ACHN (cell line): Measurements from ENCODE around the gene NOL4L.

Experiments
- DNase-seq: peaks from one replicate; pipeline ENCODE4 v3.0.0-alpha.2; 2015
- in situ Hi-C: cut with HindIII; loops from 2 replicates; pipeline ENCODE4 v1.10.0; 2017; ENCODE audit warnings: low sequenced_read_pairs, low pct_ligation_motif_present, low pct_unique_long_range_greater_than_20kb

Gene NOL4L

DNA sequence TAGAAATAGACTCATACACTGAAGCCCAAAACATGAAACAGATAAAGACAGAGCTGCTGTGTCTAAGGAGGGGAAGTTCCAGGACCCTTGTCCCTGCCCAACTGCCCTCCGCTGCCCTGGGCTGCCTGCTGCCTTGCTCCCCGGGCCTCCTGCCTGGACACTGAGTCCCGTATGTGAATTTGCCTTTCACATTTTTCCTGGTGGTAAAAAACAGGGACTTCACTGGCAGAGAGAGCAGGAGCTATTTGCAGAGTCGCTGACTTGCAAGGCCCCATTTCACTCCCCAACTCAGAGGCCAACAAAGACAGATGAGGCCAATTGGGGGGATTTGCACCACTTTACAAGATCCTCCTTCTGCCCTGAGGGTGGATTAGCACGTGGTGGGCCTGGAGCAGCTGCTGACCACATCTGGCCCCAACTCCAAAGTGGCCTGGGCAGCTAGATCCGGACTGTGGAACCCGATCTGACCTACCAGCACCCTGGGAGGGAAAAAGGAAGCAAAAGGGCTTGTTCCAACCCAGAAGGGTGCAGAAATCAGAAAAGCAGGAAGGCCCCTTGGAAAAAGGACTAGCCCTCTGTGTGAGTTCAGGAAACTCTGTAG lies 61.4 kb downstream of the NOL4L start:
- DNase-seq = no peak
- in situ Hi-C loops = loop anchor here (25.0 kb wide), 1 partner anchor 114 kb away; no protein-coding TSS in a partner anchor

DNA sequence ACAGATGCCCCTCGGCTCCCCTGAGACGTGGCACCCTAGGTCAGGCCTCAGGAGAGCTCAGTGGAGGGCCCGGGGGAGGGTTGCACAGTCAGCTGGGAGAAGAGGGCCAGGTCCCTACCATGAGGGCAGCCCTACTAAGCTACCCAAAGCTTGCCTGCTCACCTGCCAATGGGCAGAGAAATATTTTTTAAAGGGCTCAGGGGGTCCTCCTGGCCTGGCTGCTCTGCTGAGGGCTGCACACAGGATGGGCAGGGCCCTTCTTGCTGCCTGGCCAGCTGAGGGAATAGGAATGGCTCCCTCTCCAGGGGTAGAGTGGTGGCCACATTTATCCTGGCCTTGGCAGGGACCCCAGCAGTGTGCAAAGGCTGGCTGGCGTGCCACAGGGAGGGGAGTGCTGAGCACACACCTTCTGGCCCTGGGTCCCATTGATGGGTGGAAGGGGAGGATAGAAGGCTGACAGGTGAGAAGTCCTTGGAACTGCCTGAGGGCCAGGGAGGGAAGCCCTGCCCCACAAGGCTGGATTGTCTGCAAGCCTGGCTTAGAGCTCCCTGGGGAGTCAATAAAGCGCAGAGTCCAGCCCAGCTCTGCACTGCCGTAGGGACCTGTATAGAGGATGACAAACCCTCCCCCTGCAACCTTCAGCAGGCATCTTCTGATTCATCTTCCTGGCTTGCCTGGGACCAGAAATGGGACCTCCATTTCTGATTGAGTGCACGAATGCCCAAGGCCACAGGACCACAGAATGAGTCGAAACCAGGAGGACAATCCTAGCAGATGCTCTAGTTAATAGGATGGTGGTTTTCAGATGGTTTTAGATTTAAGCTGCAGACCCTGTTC lies 62.1 kb downstream of the NOL4L start:
- in situ Hi-C loops = loop anchor here (25.0 kb wide), 1 partner anchor 114 kb away; no protein-coding TSS in a partner anchor
- DNase-seq = no peak

DNA sequence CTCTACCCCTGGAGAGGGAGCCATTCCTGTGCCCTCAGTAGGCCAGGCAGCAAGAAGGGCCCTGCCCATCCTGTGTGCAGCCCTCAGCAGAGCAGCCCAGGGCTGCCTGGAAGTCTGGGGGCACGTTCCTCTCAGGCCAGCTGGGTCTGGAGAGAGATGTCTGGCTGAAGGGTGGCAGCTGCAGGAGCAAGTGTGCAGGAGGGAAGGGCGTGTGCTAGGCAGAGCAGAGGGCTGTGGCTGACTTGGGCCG lies 62.7 kb downstream of the NOL4L start:
- in situ Hi-C loops = loop anchor here (25.0 kb wide), 1 partner anchor 115 kb away; no protein-coding TSS in a partner anchor
- DNase-seq = no peak

DNA sequence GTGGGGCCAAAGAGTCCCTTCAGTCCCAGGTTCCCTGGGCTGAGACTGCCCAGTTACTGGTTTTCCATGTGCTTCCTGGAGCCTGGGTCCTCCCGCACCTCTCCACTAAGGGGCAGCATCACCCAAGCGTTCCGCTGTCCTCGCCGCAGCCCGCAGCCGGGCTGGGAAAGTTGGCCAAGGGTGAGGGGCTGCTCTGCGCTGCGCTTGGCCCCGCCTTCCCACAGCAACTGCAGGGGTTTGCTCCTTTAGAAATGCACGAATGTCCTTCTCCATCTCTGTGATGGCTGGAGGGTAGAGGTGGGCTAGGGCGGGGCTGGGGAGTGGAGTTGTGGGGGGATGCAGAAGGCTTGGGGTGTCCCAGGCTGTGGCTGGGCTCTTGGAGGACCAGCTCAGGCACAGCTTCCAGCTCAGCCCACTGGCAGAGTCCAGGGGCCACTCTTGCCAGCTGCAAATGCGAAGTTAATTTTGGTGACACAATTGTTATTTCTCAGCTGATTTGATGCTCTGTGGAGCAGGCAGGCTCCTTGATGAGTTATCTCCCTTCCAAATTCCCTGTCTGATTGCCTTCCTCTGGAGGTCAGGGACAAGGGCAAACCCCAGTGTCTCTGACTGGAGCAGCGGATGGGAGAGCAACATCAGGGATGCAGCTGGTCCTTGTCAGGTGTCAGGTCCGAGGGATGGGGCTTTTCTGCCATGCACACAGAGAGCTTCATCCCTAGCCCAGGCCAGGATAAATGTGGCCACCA lies 63.2 kb downstream of the NOL4L start:
- peak; percentile 52 for DNase-seq
- in situ Hi-C loops = loop anchor here (25.0 kb wide), 1 partner anchor 115 kb away; no protein-coding TSS in a partner anchor

DNA sequence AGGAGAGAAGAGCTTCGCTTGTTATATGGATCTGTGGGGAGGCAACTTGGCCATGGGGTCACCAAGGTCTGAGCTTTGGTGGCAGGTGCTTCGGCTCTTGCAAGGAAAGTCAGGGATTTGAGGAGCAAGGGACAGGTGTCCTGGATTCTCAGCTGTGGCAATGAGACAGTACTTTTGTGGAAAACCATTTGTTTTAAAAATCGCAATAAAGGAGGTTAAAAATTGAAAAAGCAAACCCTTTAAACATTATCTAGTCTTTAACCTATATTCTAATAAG lies 64.3 kb downstream of the NOL4L start:
- DNase-seq = no peak
- in situ Hi-C loops = loop anchor here (25.0 kb wide), 1 partner anchor 116 kb away; no protein-coding TSS in a partner anchor

DNA sequence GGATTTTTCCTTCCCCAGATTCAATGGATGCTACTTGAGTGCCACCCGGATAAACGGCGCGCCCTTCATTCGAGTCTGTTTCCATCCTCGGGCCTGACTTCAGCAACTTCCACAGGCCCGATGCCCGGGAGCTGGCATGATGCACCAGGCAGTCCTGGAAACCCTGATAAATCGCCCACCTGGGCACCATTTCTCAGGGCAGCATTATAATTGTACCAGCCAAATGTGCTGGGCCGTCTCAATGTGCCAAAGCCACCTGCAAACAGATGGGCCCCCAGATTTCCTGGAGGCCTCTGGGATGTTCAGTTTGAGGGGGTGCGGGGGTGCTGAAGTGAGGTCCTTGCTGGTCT lies 65.8 kb downstream of the NOL4L start:
- in situ Hi-C loops = loop anchor here (25.0 kb wide), 1 partner anchor 118 kb away; no protein-coding TSS in a partner anchor
- DNase-seq = no peak

DNA sequence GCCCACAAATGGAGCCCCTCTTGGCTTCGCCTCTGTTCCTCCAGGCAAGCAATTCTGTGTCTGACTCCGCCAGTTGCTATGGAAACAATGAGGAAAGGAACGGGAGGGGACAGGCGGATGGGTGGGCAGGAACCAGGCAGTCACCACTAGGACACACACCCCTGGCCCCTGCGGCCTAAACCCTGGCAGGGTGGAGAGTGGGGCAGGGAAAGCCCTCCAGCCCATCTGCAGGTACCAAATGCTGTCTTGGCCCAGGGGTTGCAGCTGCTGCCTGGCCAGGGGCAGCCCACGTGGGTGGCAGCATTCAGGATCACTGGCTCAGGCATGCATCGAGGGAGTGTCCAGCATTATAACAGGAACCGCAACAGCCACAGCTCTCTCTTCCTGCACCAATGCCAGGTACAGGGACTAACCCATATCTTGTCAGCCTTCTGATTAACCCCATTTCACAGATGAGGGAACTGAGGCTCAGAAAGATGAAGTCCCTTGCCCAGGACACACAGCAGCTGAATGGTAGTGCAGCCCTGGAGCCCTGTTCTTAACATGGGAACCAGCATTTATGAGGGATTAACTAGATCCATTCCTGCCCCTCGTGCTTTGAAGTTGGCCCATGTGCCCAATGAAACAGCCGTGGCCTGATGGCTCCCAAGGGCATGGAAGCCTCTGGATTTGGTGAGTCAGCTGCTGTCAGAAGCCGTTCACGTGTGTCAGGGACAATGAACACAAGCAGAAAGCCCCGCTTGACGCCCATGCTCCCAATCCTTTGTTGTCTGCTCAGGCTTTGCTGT lies 66.3 kb downstream of the NOL4L start:
- in situ Hi-C loops = loop anchor here (25.0 kb wide), 1 partner anchor 119 kb away; no protein-coding TSS in a partner anchor
- DNase-seq = no peak

DNA sequence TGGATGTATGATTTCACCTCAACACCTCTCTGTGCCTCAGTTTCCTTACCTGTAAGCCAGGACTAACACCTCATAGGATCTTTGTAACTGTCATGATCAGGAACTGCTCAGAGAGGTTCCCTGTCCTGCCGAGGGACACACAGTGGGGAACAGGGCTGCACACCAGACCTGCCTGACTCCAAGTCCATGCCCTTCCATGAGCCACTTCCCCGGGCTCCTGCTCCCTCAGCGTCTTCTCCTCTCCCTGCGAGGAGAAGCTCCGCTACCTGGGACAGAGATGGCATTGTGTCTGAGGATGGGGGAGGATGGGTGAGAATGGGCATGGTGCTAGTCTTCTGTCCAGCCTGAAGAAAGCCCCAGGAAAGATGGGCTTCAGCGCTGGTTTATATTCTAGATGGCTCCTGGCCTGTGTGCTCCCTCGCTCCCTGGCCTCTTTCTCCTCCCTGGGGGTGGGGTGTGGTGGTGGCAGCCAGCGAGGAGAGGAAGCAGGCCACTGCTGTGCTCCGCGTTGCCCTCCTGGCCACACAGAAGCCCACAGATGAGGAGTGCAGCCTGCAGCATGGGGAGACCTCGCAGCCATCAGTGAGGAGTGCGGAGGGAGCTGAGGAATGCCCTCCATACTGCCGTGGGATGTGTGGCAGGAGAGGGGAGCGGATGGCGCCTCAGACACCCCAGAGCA lies 67.1 kb downstream of the NOL4L start:
- in situ Hi-C loops = loop anchor here (25.0 kb wide), 1 partner anchor 119 kb away; no protein-coding TSS in a partner anchor

DNA sequence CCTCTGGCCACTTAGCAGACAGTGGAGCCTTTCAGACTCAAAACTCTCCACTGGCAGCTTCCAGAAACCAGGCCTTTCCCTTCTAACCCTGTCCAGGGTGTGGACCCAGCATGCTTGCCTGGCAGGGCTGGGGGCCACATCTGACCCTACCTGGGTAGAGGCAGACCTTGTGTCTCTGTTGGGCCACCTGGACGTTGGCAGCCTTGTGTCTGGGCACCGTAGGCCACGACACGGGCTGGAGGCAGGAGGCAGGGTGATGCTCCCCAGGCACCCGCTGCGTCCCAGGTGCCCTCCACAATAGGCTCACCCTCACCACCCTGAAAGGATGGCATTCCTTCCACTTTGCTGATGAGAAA lies 67.6 kb downstream of the NOL4L start:
- in situ Hi-C loops = loop anchor here (25.0 kb wide), 1 partner anchor 120 kb away; no protein-coding TSS in a partner anchor

More for the DNA sequence above, 67.1 kb downstream of the NOL4L start:
- no peak for DNase-seq

DNA sequence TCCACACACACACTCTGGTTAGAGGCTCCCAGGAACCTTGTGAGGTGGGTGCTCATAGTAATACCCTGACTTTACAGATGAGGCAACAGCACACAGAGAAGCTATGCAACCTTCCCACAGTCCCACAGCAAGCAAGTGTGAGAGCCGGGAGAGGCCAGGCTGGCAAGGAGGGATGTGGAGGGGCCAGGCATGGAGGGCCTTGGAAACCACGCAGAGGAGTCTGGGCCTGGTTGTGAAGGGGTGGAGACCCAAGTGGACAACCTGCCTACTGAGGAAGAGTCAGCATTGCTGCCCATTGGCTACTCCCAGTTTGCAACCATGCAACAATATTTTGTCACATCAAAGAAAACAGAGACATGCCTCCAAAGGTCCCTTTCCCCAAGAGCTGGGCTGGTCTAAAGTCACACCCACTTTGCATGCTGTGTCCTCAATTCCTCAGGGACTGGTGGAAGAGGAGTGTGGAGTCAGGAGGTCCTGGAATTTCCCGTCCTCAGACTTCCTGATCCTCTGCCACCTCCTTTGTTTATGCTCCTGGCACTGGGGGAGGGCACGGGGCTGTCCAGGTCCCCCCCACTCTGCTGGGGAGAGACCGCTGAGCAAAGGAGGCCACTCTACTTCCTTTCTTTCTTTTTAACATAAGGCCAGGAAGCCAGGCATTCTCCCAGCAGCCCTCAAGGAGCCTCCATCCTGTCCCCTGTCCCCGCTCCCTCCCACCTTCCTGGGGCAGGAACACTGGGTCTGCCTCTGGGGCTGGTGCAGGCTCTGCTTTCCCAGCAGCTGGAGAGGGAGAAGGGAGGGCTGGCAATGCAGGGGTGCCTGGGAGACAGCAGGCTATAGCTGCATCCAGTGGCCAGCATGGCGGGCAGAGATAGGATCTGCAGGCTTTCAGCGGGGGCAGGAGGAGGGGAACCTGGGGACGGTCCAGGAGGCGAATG lies 68.3 kb downstream of the NOL4L start:
- in situ Hi-C loops = loop anchor here (25.0 kb wide), 1 partner anchor 120 kb away; no protein-coding TSS in a partner anchor
- DNase-seq = no peak

More for the DNA sequence above, 67.6 kb downstream of the NOL4L start:
- no peak for DNase-seq

DNA sequence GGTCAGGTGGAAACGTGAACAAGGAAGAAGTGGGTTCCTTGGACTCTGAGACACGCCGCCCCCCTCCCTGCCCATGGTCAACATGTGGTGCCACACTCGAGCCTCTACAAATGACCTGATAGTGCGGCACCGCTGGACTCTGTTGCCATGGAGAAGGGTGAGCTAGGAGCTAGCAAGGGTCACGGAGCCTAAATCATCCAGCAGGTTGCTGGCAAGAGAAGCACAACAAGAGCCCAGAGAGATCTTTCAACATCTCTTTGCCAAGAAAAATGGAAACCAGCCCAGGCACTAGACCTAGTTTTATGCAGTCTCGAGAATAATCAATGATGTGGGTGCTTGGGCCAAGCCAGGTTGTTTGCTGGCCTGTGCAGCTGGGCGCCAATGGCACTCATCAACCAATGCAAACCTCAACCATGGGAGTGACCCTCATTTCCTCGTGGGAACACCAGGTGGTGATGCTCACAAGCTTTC lies 69.5 kb downstream of the NOL4L start:
- no peak for DNase-seq
- in situ Hi-C loops = loop anchor here (25.0 kb wide), 1 partner anchor 122 kb away; no protein-coding TSS in a partner anchor

DNA sequence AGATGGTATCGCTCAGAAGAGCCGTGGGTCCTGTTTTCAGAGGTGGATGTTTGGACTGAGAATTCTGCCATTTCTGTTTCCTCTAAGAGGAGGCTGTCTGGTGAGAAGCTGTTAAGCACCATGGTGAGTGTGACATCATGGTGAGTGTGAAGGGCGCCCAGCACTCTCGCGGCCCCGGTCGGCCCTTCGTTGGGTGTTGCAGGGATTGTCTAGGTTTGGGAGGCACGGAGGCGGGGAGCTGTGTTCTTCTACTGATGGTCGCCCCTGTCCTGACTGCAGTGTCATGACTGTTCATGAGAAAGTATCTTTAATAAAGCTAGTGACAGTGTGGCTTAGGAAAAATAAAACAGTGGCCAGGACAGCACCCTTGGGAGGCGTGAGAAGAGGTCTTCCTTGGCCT lies 70.4 kb downstream of the NOL4L start:
- no peak for DNase-seq
- in situ Hi-C loops = loop anchor here (25.0 kb wide), 1 partner anchor 123 kb away; no protein-coding TSS in a partner anchor

DNA sequence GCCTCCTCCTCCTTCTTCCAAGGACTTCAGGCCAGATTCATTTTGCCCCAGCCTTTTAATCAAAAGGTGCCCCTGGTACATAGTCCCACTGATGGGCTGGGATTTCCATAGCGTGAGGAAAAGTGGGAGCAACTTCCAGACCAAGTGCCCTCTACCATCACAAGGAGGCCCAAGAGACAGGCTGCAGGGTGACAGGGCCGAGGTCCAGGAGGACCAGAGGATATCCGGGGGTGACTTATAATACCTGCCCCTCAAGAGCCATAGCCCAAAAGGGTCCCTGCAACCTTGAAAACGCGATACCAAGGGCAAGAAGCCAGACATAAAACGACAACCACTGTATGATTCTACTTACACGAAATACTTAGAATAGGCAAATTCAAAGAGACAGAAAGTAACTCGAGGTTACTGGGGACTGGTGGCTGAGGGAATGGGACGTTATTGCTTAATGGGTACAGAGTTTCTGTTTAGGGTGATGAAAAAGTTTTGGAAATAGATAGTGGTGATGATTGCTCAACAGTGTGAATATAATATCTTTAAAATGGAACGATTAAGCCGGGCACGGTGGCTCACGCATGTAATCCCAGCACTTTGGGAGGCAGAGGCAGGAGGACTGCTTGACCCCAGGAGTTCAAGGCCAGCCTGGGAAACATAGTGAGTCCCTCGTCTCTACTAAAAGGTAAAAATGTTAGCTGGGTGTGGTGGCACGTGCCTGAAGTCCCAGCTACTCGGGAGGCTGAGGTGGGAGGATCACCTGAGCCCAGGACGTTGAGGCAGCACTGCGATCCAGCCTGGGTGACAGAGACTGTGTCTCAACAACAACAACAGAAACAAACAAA lies 71.9 kb downstream of the NOL4L start:
- in situ Hi-C loops = loop anchor here (25.0 kb wide), 1 partner anchor 124 kb away; no protein-coding TSS in a partner anchor
- no peak for DNase-seq

DNA sequence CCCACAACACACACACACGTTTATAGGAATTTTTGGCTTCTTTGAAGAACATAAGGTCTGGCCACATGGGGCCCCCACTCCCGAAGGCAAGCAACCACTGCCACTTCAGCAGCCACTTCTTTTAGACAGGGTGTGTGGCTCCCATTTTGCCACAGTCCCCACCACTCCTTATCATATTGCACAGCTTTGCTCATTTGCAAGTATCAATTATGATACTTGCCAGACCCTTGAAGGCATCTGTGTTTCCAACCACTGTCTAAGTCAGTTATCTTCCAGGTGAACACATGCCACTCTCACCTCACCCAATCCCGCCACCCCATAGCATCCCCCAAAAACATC lies 73.1 kb downstream of the NOL4L start:
- in situ Hi-C loops = loop anchor here (25.0 kb wide), 1 partner anchor 125 kb away; no protein-coding TSS in a partner anchor
- DNase-seq = no peak

DNA sequence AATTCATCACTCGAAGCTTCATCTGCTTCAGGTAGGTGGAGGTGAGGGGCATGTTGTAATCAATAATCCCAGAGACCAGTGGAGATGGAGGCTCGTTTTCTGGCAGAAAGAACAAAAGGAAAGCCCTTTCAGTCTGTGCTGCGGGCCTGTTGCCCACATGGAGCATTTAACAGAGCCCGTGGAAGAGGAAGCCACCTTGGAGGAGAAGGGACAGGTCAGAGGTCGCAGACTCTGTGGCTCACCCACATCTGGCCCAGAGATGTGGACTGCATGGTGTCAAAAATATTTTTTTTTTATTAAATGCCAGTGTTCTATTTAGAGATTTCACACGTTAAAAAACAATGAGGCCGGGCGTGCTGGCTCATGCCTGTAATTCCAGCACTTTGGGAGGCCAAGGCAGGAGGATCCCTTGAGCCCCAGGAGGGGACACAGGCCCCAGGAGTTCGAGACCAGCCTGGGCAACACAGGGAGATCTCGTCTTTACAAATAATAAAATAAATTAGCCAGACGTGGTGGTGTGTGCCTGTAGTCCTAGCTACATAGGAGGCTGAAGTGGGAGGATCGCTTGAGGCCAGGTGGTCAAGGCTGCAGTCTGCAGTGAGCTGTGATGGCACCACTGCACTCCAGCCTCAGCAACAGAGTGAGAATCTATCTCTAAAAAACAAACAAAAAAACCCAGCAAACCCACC lies 73.6 kb downstream of the NOL4L start:
- no peak for DNase-seq
- in situ Hi-C loops = loop anchor here (25.0 kb wide), 1 partner anchor 126 kb away; no protein-coding TSS in a partner anchor
